HG03196 (cell line): Measurements from ENCODE around the gene NOP16.

Experiments used
- ATAC-seq: cut with Tn5 transposase; IDR thresholded peaks from one replicate; pipeline ENCODE4 v1.9.1; 2021; ENCODE audit not compliant: unreplicated experiment

The NOP16 gene, protein sequence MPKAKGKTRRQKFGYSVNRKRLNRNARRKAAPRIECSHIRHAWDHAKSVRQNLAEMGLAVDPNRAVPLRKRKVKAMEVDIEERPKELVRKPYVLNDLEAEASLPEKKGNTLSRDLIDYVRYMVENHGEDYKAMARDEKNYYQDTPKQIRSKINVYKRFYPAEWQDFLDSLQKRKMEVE

DNA sequence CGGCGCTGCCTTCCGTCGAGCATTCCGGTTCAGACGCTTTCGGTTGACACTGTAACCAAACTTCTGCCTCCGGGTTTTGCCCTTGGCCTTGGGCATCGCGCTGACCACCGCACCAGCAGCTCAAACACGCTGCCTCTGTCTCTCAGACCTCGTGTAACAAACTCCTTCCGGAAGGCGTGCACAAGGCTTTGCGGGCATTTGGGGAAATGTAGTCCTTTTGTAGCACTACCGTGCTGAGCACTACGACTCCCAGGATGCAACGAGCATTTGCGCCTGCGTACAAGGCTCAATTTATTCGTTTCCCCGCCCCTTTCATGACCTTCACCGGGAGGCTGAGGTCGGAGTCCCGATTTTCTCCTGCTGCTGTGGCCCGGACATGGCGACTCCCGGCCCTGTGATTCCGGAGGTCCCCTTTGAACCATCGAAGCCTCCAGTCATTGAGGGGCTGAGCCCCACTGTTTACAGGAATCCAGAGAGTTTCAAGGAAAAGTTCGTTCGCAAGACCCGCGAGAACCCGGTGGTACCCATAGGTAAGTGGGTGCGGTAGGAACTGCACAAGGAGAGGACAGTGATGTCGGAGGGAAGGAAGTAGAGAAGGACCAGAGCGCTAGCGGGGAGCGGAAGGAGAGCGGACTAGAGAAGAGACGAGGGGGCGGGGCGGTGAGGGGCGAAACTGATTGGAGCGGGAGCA is at the start of gene NOP16, which contains the start of gene HIGD2A:
Gene NOP16, minus strand, starts transcription at position 155 of the 691 bp plus-strand sequence. Its CDS starts 59 bp downstream, at position 96.
Gene HIGD2A, plus strand, starts transcription at position 308 of the 691 bp plus-strand sequence. Its CDS starts 69 bp downstream, at position 377.
- ATAC-seq, result peak; percentile 85

DNA sequence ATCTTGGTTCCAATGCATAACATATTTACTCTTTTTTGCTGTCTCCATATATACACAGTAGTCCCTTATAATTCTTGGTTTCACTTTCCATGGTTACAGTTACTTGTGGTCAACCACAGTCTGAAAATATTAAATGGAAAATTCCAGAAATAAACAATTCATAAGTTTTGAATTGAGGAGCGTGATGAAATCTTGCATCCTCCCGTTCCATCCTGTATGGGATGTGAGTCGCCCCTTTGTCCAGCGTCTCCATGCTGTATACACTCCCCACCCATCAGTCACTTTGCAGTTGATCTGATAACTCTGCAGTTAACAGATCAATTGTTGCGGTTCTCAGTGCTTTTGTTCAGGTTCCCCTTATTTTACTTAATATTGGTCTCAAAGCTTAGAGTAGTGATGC is 48.3 kb upstream of the NOP16 start:
- ATAC-seq, result no peak

DNA sequence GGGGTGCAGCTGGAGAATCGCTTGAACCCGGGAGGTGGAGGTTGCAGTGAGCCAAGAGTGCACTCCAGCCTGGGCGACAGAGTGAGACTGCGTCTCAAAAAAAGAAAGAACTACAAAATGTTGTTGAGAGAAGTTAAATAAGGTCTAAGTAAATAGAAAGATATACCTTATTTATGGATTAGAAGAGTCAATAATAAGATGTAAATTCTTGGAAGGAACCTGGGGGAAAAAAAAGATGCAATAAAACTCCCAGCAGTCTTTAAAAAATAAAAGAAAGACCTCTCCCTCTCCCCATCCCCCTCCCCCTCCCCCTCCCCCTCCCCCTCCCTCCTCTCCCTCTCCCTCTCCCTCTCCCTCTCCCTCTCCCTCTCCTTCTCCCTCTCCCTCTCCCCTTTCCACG is 44.3 kb upstream of the NOP16 start:
- ATAC-seq, result no peak

DNA sequence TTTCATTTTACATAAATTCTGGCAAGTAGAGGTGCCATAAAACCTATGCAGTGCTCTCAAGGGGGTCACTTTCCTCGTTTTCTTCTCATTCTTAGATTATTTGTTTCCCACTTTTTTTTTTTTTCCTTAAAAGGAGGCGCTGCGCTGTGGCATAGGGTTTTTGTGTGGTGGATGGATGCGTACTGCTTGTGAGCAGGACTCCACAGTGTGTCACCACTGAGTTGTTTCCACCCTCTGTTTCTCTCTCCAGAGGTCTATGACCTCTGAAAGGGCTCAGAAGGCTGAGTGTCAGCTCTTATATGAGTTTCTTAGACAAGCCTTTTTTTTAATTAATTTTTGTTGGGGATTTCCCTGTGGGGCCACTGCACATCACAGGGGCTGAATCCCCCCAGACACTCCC is 41.6 kb upstream of the NOP16 start:
- no peak for ATAC-seq

DNA sequence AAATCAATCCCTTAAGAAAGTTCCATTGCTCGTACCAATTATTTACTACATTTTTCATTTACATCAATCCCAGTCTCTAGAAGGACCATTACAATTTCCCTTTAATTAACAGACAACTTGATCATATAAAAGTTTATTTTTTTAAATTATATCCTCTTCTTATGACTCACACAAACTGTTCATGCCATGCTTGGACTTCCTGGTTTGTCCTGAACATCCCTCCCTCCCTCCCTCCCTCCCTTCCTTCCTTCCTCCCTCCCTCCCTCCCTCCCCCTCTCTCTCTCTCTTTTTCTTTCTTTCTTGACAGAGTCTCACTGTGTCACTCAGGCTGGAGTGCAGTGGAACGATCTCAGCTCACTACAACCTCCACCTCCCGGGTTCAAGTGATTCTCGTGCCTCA is 39.6 kb upstream of the NOP16 start:
- no peak for ATAC-seq

DNA sequence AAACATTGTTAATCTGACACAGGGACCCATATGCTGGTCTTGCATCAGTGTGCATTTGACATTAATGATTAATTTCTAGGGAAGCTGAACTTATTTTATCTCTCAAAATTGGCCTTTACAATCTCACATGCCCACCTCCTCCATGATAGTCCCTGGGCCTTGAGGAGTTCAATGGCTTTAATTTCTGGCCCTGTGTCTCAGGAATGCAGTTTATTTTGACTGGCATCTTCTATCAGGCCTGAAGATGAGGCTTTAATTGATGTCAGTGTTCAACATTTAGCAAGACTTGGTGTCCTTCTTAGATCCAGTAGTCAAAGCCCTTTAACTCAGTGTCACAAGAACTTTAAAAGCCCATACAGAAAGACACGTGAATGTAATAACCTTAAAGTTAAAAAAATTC is 38.5 kb upstream of the NOP16 start:
- no peak for ATAC-seq

DNA sequence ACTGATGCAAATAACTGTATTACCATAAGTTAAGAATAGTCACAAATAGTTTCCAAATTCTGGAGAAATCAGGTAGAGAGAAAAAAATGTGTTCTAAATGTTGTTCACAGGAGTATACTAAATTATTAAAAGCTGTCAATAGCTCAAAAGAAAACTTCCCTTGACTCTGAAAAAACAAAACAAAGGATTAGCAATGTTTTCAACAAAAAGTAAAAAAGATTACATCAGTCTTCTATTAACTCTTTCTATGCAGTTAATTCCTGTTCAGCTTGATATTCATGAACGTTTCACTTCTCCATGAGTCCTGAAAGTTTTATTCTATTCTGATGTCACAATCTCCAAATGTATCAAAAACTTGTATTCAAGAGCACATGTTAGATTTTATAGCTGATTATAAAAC is 37.4 kb upstream of the NOP16 start:
- ATAC-seq, result no peak

DNA sequence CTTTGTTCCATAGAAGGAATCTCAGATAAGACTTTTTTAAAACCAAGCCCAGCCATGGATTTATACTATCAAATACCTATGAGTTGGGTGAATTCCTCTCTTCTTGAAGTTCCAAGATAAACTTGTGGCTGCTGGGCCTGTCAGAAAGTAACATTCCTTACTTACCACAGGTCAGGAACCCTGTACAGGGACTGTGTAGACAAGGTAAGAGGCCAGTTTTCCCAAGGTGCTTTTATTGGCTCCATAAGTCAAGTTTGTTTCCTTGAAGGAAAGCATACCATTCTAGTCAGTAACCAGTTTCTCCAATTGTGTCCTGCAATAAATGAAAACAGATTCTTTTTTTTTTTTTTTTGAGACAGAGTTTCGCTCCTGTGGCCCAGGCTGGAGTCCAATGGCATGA is 36.7 kb upstream of the NOP16 start:
- no peak for ATAC-seq

DNA sequence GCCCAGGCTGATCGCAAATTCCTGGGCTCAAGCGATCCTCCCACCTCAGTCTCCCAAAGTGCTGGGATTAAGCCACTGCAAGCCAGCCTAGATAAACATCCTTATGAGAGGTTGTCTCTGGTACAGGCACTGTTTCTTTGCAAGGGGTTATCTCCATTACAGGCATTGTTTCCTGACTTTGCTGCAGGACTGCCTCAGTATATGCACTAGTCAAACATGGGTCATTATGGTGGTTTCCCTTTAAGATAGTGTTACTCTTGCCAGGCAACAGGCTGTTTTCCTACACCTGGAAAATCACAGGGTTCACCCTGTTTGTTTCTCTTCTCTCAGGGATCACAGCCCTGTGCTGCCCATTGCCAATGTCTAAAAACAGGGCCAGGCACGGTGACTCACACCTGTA is 35.8 kb upstream of the NOP16 start:
- ATAC-seq, result no peak

DNA sequence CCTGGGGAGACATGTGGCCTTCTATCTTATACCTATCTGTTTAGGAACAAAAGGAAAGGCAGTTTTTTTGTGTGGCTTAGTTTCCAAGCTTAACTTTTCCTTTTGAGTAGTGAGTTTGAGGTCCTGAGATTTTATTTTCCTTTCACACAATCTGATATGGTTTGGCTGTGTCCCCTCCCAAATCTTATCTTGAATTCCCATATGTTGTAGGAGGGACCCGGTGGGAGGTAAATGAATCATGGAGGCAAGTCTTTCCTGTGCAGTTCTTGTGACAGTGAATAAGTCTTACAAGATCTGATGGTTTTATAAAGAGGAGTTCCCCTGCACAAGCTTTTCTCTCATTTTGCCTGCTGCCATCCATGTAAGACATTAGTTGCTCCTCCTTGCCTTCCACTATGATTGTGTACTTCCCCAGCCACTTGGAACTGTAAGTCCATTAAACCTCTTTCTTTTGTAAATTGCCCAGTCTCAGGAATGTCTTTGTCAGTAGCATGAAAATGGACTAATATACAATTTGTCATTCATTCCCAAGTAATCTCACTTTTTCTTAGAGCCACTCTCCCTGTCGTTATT is 32.7 kb upstream of the NOP16 start:
- ATAC-seq, result no peak

DNA sequence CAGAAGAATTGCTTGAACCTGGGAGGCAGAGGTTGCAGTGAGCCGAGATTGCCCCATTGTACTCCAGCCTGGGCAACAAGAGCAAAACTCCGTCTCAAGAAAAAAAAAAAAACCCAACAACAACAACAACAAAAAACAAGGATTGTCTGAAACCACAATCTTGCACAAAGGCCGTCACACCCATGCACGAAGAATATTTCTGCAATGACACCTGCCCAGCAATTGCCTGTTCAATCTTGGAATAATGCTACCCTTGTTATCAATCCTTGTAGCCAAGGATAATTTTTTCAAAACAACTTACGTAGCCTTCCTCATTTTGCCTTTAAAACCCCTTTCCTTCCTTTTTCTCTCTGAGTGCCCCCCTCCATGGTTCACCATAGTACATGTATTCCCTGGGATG is 31.7 kb upstream of the NOP16 start:
- ATAC-seq, result no peak

DNA sequence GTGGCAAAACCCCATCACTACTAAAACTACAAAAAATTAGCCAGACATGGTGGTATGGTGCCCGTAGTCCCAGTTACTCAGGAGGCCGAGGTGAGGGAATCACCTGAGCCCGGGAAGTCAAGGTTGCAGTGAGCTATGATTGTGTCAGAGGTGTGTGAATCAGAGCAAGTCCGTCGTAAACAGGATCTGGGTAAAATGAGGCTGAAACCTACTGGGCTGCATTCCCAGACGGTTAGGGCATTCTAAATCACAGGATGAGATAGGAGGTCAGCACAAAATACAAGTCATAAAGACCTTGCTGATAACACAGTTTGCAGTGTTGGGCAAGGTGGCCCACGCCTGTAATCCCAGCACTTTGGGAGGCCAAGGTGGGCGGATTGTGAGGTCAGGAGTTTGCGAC is 29.9 kb upstream of the NOP16 start:
- no peak for ATAC-seq

DNA sequence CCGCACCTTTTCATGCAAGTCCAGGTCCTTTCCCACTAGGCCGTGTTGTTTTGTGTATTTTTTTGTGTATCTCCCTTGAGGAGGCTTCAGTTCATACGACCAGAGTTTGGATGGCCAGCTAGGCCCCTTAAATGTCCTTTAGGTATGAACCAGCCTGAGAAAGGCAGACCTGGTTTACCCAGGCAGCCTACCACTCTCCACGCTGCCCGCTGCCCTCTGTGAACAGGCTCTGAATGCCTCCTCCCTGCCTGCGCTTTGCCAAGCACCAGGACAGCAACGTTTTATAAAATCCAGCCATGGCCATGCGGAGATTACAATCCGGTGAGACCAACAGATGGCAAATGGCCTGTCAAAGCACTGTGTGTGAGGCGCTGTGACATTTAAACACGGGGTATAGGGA is 28.6 kb upstream of the NOP16 start:
- no peak for ATAC-seq

DNA sequence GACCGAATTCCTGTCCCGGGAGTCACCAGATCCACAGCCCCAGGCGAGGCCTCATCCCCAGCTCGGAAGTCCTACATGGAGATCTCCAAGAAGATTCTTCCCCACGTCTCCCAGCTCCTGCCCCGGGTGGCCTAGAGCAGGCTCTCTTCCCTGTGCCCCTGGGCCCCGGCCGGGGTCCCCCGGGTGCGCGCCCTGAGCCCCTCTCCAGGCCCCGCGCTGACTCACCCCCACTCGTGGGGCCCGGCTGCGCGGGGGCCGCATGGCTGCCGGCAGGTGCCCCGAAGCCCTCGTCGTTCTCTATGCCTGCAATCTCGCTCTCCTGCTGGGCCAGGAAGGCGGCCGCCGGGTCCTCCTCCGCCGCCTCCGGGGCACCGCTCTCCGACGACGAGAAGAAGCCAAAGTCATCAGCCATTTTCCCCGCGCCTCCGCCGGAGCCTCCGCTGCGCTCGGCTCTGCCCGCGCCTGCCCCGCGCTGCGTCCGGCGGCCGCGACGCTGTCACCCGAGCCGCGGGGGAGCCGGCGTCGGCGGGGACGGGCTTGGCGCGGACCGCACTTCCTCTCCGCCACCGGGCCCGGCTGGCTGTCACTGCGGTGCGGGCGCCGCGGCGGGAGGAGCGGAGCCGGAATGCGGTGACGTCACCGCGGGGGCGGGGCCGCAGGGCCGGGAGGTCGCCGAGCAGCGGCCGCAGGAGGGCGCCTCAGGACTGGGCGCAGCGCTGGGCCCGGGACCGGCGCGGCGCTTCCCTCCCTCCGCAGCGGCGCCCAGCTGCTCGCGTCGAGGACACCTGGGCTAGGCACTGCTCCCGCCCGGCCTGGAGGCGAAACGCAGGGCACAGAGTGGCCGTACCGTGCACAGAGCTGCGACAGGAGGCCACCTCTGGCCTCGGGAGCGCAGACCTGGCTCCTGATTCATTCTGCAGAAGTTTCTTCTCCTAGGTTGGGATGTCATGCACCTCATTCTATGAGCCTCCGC is 27.8 kb upstream of the NOP16 start, which contains the start of gene CLTB:
Gene CLTB, minus strand, starts transcription at position 588 of the 973 bp plus-strand sequence. Its CDS starts 176 bp downstream, at position 412.
- ATAC-seq, result peak; percentile 92

DNA sequence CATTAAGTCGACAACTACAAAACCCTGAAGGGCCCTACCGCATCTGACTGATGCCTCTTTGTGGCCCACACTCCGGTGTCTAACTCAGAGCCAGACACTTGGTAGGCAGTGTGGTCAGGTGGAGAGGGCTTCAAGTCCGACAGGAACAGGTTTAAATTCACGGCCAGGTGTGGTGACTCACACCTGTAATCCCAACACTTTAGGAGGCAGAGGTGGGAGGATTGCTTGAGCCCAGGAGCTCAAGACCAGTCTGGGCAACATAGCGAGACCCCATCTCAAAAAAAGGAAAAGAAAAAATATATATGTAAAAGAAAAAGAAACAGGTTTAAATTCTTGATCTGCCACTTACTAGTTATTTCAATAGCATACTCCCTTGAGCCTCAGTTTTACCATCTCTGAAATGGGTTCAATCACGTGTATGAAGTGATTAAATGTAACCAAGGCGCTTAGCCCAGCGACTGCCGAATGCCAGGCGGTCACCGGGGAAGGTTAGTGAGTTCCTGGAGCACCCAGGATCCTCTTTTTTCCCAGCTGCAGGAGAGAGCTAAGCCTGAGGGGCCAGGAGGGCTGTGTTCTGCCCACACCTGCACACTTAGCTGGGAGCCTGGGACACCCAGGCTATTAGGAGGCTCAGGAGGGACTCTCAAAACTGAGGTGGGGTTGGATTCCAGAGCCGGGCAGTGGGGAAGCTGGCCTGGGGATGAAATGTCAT is 27.0 kb upstream of the NOP16 start:
- ATAC-seq, result peak; percentile 5

DNA sequence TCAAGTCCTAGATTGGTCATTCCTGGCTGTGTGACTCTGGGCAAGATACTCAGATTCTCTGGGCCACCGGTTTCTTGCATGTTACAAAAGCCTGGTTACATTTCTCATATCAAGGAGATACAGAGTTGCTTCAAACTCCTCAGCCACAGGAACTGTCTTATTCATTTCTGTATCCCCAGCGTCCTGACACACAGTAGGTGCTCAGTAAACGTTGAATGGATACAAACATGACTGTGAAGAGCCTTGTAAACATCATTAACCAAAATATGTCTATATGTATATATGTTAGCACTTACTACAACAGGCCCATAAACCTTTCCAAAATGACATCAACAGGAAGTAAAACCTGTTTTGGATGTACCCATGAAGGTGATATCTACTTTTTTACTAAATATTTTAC is 26.3 kb upstream of the NOP16 start:
- ATAC-seq, result no peak

DNA sequence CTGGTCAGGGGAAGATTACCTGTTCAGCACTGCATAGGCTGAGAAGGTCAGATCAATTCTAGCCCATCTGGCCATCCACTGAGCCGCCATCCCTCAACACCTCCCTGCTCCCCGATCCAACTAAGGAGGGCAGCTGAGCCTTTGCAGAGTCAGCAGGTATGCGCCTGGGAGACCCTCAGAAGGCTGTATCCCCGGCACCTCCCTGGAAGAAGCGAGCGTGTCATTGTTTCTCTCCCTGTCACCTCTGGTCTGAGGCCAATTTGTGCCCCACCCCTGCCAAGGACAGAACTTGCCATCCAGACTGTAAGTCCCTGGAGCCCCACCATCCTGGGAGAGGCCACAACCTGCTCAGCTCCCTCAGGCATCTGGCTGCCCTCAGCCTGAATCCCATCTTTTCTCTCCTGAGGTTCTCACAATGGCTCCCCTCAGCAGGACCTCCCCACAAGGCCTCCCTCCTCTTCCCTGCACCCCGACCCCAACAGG is 25.4 kb upstream of the NOP16 start:
- ATAC-seq, result no peak

DNA sequence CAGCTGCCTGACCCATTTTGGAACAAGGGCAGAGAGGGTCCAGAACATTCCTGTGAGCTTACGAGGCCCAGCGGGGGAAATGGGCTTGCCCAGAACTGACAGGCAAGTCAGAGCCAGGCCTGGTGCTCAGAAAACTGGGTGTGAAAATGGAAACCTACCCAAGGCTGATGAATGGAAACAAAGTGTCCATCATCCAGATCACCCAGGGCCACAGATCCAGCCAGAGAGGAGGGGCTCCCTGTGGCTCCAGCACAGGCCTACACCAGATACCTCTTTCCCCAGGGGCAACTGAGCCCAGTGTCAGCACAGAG is 24.8 kb upstream of the NOP16 start:
- no peak for ATAC-seq

DNA sequence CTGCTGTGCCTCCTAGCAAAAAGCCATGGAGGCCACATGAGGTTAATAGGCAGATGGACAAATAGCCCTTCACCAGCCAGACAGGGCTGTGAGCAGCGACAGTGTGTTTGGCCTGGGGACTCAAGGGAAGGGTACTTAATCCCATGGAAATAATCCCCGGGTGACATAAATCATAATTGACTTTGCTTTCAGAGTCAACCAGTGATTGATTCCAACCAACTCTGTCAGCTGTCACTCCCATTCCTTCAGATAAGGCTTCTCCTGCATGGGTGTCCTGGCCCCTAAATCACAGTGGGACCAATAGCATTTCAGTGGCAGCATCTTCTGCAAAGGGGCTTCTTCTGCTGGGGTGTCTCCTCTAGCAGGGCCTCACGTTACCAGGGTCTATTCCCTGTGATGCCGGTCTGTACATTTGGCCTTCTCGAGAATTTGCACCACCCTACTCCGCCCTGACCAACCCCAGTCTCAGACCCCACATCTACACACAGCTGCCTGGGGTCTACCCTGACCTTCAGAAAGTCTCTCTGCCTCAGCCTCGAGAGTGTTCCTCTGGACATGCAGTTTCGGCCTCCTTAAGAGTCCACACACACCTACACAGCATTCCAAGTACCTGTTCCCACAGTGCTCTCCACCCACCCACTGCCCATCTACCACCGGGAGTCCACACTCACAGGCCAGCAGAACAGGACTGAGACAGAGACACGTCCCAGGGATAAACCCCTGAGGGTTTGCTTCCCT is 24.3 kb upstream of the NOP16 start:
- ATAC-seq, result no peak
